Measurements from ENCODE around the gene HNRNPCL1. TPM values are rescaled to one million over a fixed set of nuclear protein-coding genes. Genes with fewer than 3 reads are reported as not detected.

The HNRNPCL1 gene
- total RNA-seq = not detected in 2 replicates

DNA sequence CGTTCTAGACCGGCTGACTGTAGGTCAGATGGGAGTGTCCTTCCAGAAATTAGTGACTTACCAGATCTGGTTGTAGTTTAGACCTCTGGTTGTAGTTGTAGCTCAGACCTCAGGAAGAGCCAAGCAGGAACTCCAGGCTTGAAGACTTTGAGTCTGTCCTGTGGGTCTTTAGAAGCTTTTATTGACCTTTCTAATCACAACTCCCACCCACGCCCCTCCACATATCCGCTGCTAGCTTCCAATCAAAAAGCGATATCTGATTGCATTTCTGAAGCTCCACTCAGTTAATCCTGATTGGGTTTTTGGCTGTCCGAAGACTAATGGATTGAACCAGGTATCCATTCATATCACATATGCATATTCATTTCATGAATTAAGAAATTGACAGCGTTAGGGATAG lies at the start of gene HNRNPCL1:
TSS of gene HNRNPCL1 (minus strand) at position 101 of the 400 bp plus-strand sequence. CDS start 431 bp downstream, outside the sequence.

DNA sequence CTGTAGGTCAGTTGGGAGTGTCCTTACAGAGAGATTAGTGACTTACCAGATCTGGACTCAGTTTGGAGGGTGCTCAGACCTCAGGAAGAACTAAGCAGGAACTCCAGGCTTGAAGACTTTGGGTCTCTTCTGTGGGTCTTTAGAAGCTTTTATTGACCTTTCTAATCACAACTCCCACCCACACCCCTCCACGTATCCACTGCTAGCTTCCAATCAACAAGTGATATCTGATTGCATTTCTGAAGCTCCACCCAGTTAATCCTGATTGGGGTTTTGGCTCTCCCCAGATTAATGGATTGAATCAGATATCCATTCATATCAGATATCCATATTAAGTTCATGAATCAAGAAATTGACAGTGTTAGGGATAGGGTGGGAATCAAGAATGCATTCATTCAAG lies 49.6 kb upstream of the HNRNPCL1 start, which contains the start of gene PRAMEF10:
TSS of gene PRAMEF10 (minus strand) at position 101 of the 400 bp plus-strand sequence. CDS start 2,423 bp downstream, outside the sequence.

DNA sequence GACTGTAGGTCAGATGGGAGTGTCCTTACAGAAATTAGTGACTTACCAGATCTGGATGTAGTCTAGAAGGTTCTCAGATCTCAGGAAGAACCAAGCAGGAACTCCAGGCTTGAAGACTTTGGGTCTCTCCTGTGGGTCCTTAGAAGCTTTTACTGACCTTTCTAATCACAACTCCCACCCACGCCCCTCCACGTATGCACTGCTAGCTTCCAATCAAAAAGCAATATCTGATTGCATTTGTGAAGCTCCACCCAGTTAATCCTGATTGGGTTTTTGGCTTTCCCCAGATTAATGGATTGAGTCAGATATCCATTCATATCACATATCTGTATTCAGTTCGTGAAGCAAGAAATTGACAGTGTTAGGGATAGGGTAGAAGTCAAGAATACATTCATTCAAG lies 37.6 kb upstream of the HNRNPCL1 start, which contains the start of gene PRAMEF4:
TSS of gene PRAMEF4 (minus strand) at position 101 of the 400 bp plus-strand sequence. CDS start 2,807 bp downstream, outside the sequence.

DNA sequence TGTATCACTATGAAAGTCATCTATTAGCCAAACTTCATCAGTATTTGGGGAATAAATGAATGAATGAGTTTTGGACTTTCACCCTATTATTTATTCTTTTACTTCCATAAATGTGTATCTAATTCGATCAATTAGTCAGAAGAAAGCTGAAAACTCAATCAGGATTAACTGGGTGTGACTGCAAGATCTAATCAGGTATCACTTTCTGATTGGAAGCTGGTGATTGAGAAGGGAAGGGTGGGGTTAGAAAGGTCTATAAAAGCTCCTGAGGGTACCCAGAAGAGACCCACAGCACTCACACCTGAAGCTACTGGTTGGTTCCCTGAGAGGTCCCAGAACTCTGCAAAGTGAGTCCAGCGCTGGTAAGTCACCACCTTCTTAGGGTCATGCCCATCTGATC lies 8.3 kb upstream of the HNRNPCL1 start, which contains the start of gene PRAMEF2:
TSS of gene PRAMEF2 (plus strand) at position 301 of the 400 bp plus-strand sequence. CDS start 1,924 bp downstream, outside the sequence.

DNA sequence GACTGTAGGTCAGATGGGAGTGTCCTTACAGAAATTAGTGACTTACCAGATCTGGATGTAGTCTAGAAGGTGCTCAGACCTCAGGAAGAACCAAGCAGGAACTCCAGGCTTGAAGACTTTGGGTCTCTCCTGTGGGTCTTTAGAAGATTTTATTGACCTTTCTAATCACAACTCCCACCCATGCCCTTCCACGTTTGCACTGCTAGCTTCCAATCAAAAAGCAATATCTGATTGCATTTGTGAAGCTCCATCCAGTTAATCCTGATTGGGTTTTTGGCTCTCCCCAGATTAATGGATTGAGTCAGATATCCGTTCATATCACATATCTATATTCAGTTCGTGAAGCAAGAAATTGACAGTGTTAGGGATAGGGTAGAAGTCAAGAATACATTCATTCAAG lies 17.2 kb downstream of the HNRNPCL1 start, which contains the start of gene PRAMEF11:
TSS of gene PRAMEF11 (minus strand) at position 101 of the 400 bp plus-strand sequence. CDS start 2,621 bp downstream, outside the sequence.

Other genes starting within 250 kb of the HNRNPCL1 start
- gene DHRS3, start 230.5 kb downstream of the HNRNPCL1 start, total RNA-seq = 181 and 201 TPM in 2 replicates
- gene AADACL4, start 204.6 kb downstream of the HNRNPCL1 start, total RNA-seq = not detected in 2 replicates
- gene AADACL3, start 132.6 kb downstream of the HNRNPCL1 start, total RNA-seq = not detected in 2 replicates
- gene CFAP107, start 102.5 kb downstream of the HNRNPCL1 start, total RNA-seq = not detected in 2 replicates
- gene PRAMEF12, start 75.0 kb downstream of the HNRNPCL1 start, total RNA-seq = not detected in 2 replicates
- not detected in 2 replicates for gene PRAMEF1, start 57.3 kb downstream of the HNRNPCL1 start, total RNA-seq
- gene PRAMEF11, start 17.3 kb downstream of the HNRNPCL1 start, total RNA-seq = not detected in 2 replicates
- gene PRAMEF2, start 8.4 kb upstream of the HNRNPCL1 start, total RNA-seq = not detected in 2 replicates
- not detected in 2 replicates for gene PRAMEF4, start 37.5 kb upstream of the HNRNPCL1 start, total RNA-seq
- gene PRAMEF10, start 49.5 kb upstream of the HNRNPCL1 start, total RNA-seq = not detected in 2 replicates
- gene PRAMEF7, start 67.9 kb upstream of the HNRNPCL1 start, total RNA-seq = not detected in 2 replicates
- gene PRAMEF6, start 98.9 kb upstream of the HNRNPCL1 start, total RNA-seq = not detected in 2 replicates
- not detected in 2 replicates for gene PRAMEF27, start 207.9 kb upstream of the HNRNPCL1 start, total RNA-seq
- not detected in 2 replicates for gene HNRNPCL3, start 212.0 kb upstream of the HNRNPCL1 start, total RNA-seq
- not detected in 2 replicates for gene PRAMEF25, start 222.1 kb upstream of the HNRNPCL1 start, total RNA-seq

All from mammary microvascular endothelial cell (primary cell).